Endothelial cell of umbilical vein (primary cell): ENCODE measurements around the gene ENGASE. TPM values are rescaled to one million over a fixed set of nuclear protein-coding genes. Genes with fewer than 3 reads are reported as not detected.

Experiments
- BruUV-seq: library from RNA; stranded (reverse); fragments of 400-500 nt; replicated peaks from 2 replicates; lab custom pipeline; 2021; lab: Mats Ljungman, UMichigan
- CTCF ChIA-PET: fragments of 300-600, 350-600 bp; sonication (Branson Sonifier 250); formaldehyde crosslinking; loops from one replicate; lab custom pipeline; 2021; ENCODE audit warnings: antibody characterized with exemption, inconsistent platforms; lab: Charles Lee
- POLR2A ChIA-PET: fragments of 300-600, 350-600 bp; sonication (Branson Sonifier 250); formaldehyde crosslinking; loops from one replicate; lab custom pipeline; 2021; ENCODE audit warnings: antibody characterized with exemption, inconsistent platforms; lab: Charles Lee
- DNase-seq: peaks from one replicate; pipeline ENCODE4 v3.0.0-alpha.2; 2011; ENCODE audit warnings: low read depth, low spot score
- FAIRE-seq: peaks from 2 replicates; lab custom pipeline; 2011; peaks lifted over from hg19 to GRCh38; lab: Jason Lieb, UNC
- H2AFZ ChIP-seq: 2 replicates; pipeline ENCODE4 v1.6.0; 2012; ENCODE audit warnings: low read depth, low read length, control low read depth, inconsistent platforms
- H3K27ac ChIP-seq: 2 replicates; pipeline ENCODE4 v1.5.1; 2011; ENCODE audit warnings: low read depth, mild to moderate bottlenecking, control low read depth, low read length, moderate library complexity; ENCODE audit not compliant: insufficient read depth
- H3K27me3 ChIP-seq, 2 experiments: 2 replicates each; pipeline versions ENCODE4 v1.6.0 to v1.6.1; 2011; ENCODE audit warnings: low read length in 2 of 2, mixed read lengths in 1 of 2; ENCODE audit not compliant: control insufficient read depth in 2 of 2, insufficient read depth in 2 of 2
- H3K36me3 ChIP-seq, 2 experiments: 2 replicates in 1 of 2; 3 replicates in 1 of 2; pipeline ENCODE4 v1.5.1; 2011; ENCODE audit warnings: low read length in 2 of 2, mild to moderate bottlenecking in 1 of 2, moderate library complexity in 1 of 2; ENCODE audit not compliant: control insufficient read depth in 2 of 2, insufficient read depth in 2 of 2; ENCODE audit errors: extremely low read depth in 1 of 2
- H3K4me1 ChIP-seq: 3 replicates; pipeline ENCODE4 v1.5.1; 2011; ENCODE audit warnings: mild to moderate bottlenecking, low read length; ENCODE audit not compliant: control insufficient read depth, insufficient read depth; ENCODE audit errors: extremely low read depth
- H3K4me2 ChIP-seq: 2 replicates; pipeline ENCODE4 v1.6.1; 2011; ENCODE audit warnings: low read length, control low read depth, mixed read lengths; ENCODE audit not compliant: insufficient read depth
- H3K4me3 ChIP-seq, 3 experiments: fragments of 200-600 bp in 1 of 3; sonication (generic), shearing (Covaris generic) in 1 of 3; replicated peaks in 1 of 3; 2 replicates each; pipeline ENCODE4 v1.5.1; 2011 to 2016; ENCODE audit warnings: control low read depth in 3 of 3, low read length in 3 of 3, mild to moderate bottlenecking in 2 of 3, inconsistent platforms in 1 of 3, low read depth in 1 of 3, moderate library complexity in 1 of 3; ENCODE audit not compliant: insufficient read depth in 1 of 3
- H3K79me2 ChIP-seq: 2 replicates; pipeline ENCODE4 v1.6.0; 2012; ENCODE audit warnings: low read length, inconsistent platforms; ENCODE audit not compliant: control insufficient read depth, insufficient read depth
- H3K9ac ChIP-seq: replicated peaks from 2 replicates; pipeline ENCODE3; 2011; ENCODE audit warnings: low read length, control low read depth; ENCODE audit not compliant: insufficient read depth; ENCODE audit errors: extremely low read depth
- H3K9me1 ChIP-seq: replicated peaks from 3 replicates; pipeline ENCODE4 v1.6.0; 2011; ENCODE audit warnings: mild to moderate bottlenecking, low read length; ENCODE audit not compliant: control insufficient read depth, insufficient read depth; ENCODE audit errors: extremely low read depth
- H3K9me3 ChIP-seq: replicated peaks from 2 replicates; pipeline ENCODE4 v1.5.1; 2012; ENCODE audit warnings: low read length, inconsistent platforms; ENCODE audit not compliant: control insufficient read depth, insufficient read depth
- H4K20me1 ChIP-seq: replicated peaks from 2 replicates; pipeline ENCODE3; 2011; ENCODE audit warnings: mild to moderate bottlenecking, low read length; ENCODE audit not compliant: control insufficient read depth, insufficient read depth; ENCODE audit errors: extremely low read depth
- CTCF ChIP-seq, 2 donors: IDR thresholded peaks; 1 replicate in 1 of 2; 2 replicates in 1 of 2; pipeline ENCODE4 v1.5.1; 2011; ENCODE audit warnings: low read length in 2 of 2, mild to moderate bottlenecking in 2 of 2, moderate library complexity in 2 of 2, control low read depth in 1 of 2, inconsistent platforms in 1 of 2, low read depth in 1 of 2; ENCODE audit not compliant: insufficient read depth in 1 of 2; ENCODE audit errors: extremely low read depth in 1 of 2
- EZH2 ChIP-seq: IDR thresholded peaks from 2 replicates; pipeline ENCODE4 v1.6.1; 2012; ENCODE audit warnings: borderline replicate concordance, low read depth, mild to moderate bottlenecking, moderate library complexity, low read length, inconsistent platforms; ENCODE audit not compliant: severe bottlenecking
- FOS ChIP-seq: IDR thresholded peaks from 2 replicates; pipeline ENCODE4 v1.6.1; 2011; ENCODE audit warnings: mild to moderate bottlenecking, low read length, moderate library complexity, borderline replicate concordance; ENCODE audit not compliant: insufficient read depth
- GATA2 ChIP-seq: IDR thresholded peaks from 2 replicates; pipeline ENCODE4 v1.7.0; 2011; ENCODE audit warnings: low read depth, mild to moderate bottlenecking, moderate library complexity, mixed read lengths, low read length; ENCODE audit not compliant: insufficient read length, insufficient read depth
- MAX ChIP-seq: IDR thresholded peaks from 2 replicates; pipeline ENCODE4 v1.6.1; 2011; ENCODE audit not compliant: insufficient read depth, insufficient read length
- MYC ChIP-seq: IDR thresholded peaks from one replicate; pipeline ENCODE4 v1.6.1; 2011; ENCODE audit warnings: mild to moderate bottlenecking, low read depth, low read length
- POLR2A ChIP-seq: IDR thresholded peaks from 2 replicates; pipeline ENCODE4 v1.6.1; 2012; ENCODE audit warnings: low read depth, mild to moderate bottlenecking, control low read depth, low read length
- POLR2AphosphoS5 ChIP-seq: IDR thresholded peaks from 2 replicates; pipeline ENCODE4 v1.6.1; 2012; ENCODE audit warnings: low read depth, mild to moderate bottlenecking, control low read depth, low read length, moderate library complexity; ENCODE audit not compliant: insufficient read depth
- dilution Hi-C: fragments of 300-500 bp; cut with MboI; formaldehyde crosslinking; loops from one replicate; pipeline ENCODE4 v1.15.0; 2019; ENCODE audit warnings: low sequenced_read_pairs; ENCODE audit not compliant: extremely low pct_ligation_motif_present
- intact Hi-C: fragments of 100-400 bp; cut with micrococcal nuclease; formaldehyde crosslinking; loops from one replicate; pipeline ENCODE4 v1.10.0; 2022
- polyA plus RNA-seq, 4 experiments: library from polyadenylated mRNA; depleted of rRNA in 3 of 4; stranded (reverse) in 3 of 4; unstranded in 1 of 4; fragments of >200 nt; gene quantifications; 2 replicates each; pipeline versions ENCODE4 v1.2.1 to v1.2.3, GENCODE V29; 2011 to 2012; ENCODE audit warnings: missing spikeins in 1 of 4
- total RNA-seq: library from RNA; stranded (reverse); gene quantifications from 2 replicates; pipeline ENCODE4 v1.2.3, GENCODE V29; 2021

Gene ENGASE
- total and polyA plus RNA-seq, 2 donors (not counting 3 experiments of a cell fraction or from before 2014, with no cell fraction given), result 13.7 to 20.8 TPM

DNA sequence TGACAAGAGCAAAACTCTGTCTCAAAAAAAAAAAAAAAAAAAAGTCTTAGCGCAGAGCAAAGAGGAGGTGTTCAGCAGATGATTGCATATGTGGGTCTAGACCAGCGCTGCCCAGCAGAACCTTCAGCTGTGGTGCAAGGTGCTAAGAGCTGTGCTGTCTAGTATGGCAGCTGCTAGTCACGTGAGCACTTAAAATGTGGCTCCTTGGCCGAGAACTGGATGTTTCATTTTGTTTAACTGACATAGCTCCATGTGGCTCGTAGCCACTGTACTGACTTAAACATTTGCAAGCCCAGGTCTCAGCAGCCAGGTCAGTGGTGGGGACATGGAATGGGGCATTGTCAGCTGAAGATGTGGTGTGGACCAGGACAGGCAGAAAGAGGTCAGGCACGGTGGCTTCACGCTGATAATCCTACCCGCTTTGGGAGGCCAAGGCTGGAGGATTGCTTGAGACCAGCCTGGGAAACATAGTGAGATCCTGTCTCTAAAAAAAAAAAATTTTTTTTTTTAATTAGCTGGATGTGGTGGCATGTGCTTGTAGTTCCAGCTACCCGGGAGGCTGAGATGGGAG, 41.5 kb upstream of the ENGASE start:
- DNase-seq (no peak), FAIRE-seq (no peak)
- Histone ChIP-seq H3K27me3 (peaks cover 0 to 17% of the 10 kb centered on the region in 2 experiments), H4K20me1 (no peaks in the 10 kb centered on the region), H3K4me1 (peaks cover 12% of the 10 kb centered on the region), H3K4me2 (no peak overlapping the region), H3K4me3 (no peak overlapping the region), H3K9ac (no peak overlapping the region), H3K9me1 (no peaks in the 10 kb centered on the region), H3K27ac (no peak overlapping the region), H3K36me3 (no peaks in the 10 kb centered on the region), H2AFZ (no peak overlapping the region), H3K79me2 (no peaks in the 10 kb centered on the region), H3K9me3 (no peaks in the 10 kb centered on the region)
- dilution Hi-C loops (no loop called here), intact Hi-C loops (no loop called here)
- no peak for TF ChIP-seq POLR2AphosphoS5
- TF ChIP-seq GATA2, result no peak
- TF ChIP-seq EZH2, result no peak
- TF ChIP-seq MYC, result no peak
- no peak for TF ChIP-seq FOS
- no TSS peak for BruUV-seq
- POLR2A ChIA-PET, result interaction anchor here (0.7 kb wide), 1 partner anchor 10 kb away, joined by 5 read pairs; no protein-coding TSS in a partner anchor
- CTCF ChIA-PET, result interaction anchor here (0.7 to 3.4 kb wide), 5 partner anchors 9 to 61 kb away, joined by 3 to 25 read pairs (median 5); no protein-coding TSS in a partner anchor

DNA sequence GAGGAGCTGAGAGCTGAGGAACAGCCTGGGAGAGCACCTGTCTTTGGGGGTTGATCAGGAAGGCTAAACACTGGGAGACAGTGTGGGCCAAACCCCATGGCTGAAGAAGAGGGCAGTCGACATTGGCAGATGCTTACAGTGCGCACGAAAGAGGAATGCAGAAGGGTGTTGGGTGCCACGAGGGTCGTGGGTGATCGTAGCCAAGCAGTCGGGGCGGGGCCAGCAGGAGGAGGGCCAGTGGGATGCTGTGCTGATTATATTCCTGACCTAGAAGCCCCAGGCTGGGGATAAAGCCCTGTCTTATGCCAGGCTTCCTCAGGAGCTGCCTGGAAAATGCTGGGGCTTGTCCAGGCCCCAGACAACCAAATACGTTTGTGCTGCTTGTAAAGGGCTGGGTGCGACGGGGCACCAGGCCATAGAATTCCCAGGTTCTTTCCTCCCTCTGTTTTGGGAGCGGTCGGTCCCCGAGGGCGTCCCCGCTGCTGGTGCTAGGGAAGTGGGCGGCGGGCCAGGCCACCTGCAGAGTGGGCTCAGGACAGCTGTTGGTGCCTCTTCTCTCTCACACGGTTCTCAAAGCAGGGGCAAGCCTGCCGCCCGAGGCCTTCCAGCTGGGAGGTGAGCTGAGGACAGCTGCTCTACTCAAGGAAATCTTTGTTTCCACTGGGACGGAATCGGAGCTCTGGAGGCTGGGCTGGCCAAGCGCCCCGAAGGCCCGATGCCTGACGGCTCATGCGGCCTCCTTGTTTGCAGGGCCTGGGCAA, 40.7 kb upstream of the ENGASE start:
- no peaks in the 10 kb centered on the region for H3K36me3 ChIP-seq
- no peak overlapping the region for H3K9ac ChIP-seq
- no peaks in the 10 kb centered on the region for H3K79me2 ChIP-seq
- no peak for FAIRE-seq
- ChIA-PET CTCF (interaction anchor here (0.7 to 8.6 kb wide), 5 partner anchors 6 to 24 kb away, joined by 3 to 91 read pairs (median 20); partner anchors contain the start of gene CANT1), POLR2A (no interaction called here)
- H3K27ac ChIP-seq, result no peak overlapping the region
- DNase-seq, result no peak
- dilution Hi-C loops (no loop called here), intact Hi-C loops (no loop called here)
- H3K9me1 ChIP-seq, result no peaks in the 10 kb centered on the region
- no peaks in the 10 kb centered on the region for H3K9me3 ChIP-seq
- H4K20me1 ChIP-seq, result no peaks in the 10 kb centered on the region
- H3K27me3 ChIP-seq, result peaks cover 0 to 13% of the 10 kb centered on the region in 2 experiments
- H3K4me3 ChIP-seq, result no peak overlapping the region
- BruUV-seq, result no TSS peak
- H3K4me1 ChIP-seq, result peaks cover 10% of the 10 kb centered on the region
- no peak for TF ChIP-seq POLR2A
- TF ChIP-seq GATA2, result no peak
- TF ChIP-seq MYC, result no peak
- no peak for TF ChIP-seq POLR2AphosphoS5
- TF ChIP-seq CTCF (IDR thresholded peaks at IDR 0.05; ENCODE audit: extremely low read depth in 1 of 2, insufficient read depth in 1 of 2, low read depth in 1 of 2, low read length in 2 of 2), result no peak
- no peak for TF ChIP-seq MAX
- TF ChIP-seq FOS, result no peak
- no peak for TF ChIP-seq EZH2
- no peak overlapping the region for H3K4me2 ChIP-seq
- H2AFZ ChIP-seq, result no peak overlapping the region
